Effector memory CD4-positive, alpha-beta T cell (primary cell): ENCODE results near the gene ZNF385A.

ENCODE experiments used
- DNase-seq, 3 donors: peaks; one replicate each; pipeline ENCODE4 v3.0.0-alpha.2; 2020
- H3K27ac ChIP-seq: 2 replicates; pipeline ENCODE4 v1.7.0; 2013; ENCODE audit warnings: mild to moderate bottlenecking, low read length, moderate library complexity; ENCODE audit not compliant: insufficient read depth, poor library complexity, severe bottlenecking
- H3K27me3 ChIP-seq: replicated peaks from 2 replicates; pipeline ENCODE4 v1.7.0; 2013; ENCODE audit warnings: mild to moderate bottlenecking, low read length; ENCODE audit not compliant: insufficient read depth, control insufficient read depth, poor library complexity, severe bottlenecking
- H3K36me3 ChIP-seq: 2 replicates; pipeline ENCODE4 v1.7.0; 2013; ENCODE audit warnings: mild to moderate bottlenecking, low read length, moderate library complexity; ENCODE audit not compliant: control insufficient read depth, insufficient read depth
- H3K4me1 ChIP-seq: 2 replicates; pipeline ENCODE4 v1.7.0; 2013; ENCODE audit warnings: low read length, mild to moderate bottlenecking; ENCODE audit not compliant: control insufficient read depth, insufficient read depth, poor library complexity, severe bottlenecking
- H3K4me3 ChIP-seq: 2 replicates; pipeline ENCODE4 v1.7.0; 2013; ENCODE audit warnings: low read length, low read depth, mild to moderate bottlenecking; ENCODE audit not compliant: insufficient read depth, poor library complexity, severe bottlenecking
- H3K9me3 ChIP-seq: 2 replicates; pipeline ENCODE4 v1.7.0; 2013; ENCODE audit warnings: mild to moderate bottlenecking, low read length, moderate library complexity; ENCODE audit not compliant: control insufficient read depth

The ZNF385A gene

DNA sequence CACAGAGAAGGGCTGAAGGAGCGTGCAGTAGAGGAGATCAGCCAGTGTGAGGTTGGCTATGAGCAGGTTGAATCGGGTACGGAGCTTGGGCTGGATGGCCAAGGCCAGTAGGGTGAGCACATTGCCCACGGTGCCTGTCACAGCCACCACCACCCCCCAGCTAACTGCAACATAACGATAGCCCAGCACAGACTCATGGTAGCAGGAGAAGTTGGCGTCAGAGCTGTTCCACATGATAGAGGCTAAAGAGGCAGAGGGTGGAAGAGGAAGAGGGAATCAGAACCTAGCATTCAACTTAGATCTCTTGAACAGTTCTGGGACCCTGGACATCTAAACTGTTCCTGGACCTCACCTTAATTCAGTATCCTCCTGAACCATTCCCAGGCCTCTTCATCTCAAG, 20.9 kb downstream of the ZNF385A start:
- Histone ChIP-seq H3K4me1 (peaks cover 22% of the 10 kb centered on the region), H3K27me3 (no peaks in the 10 kb centered on the region)
- DNase-seq, result no peak

DNA sequence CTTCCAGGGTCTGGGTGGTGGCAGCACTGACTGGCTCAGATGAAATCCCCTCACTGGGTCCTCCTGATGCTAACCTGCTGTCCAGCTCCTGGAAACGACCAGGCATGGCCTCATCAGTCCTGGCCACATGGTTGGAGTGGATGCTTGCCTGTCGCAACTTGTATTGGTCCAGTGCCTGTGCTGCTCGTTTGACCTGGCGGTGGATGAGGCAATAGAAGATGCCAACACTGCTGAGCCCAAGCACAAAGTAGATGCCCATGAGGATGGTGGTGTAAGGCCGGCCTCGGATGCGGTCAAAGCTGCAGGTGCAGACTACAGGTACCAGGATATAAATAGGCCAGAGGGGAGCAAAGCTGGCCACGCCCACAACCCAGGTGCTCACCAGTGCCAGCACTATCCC, 21.5 kb downstream of the ZNF385A start:
- H3K27ac ChIP-seq, result no peak overlapping the region
- H3K27me3 ChIP-seq, result no peaks in the 10 kb centered on the region
- peaks cover 16% of the 10 kb centered on the region for H3K4me1 ChIP-seq
- no peaks in the 10 kb centered on the region for H3K9me3 ChIP-seq
- no peak overlapping the region for H3K4me3 ChIP-seq
- H3K36me3 ChIP-seq, result no peaks in the 10 kb centered on the region
- no peak for DNase-seq

More for the DNA sequence above, 20.9 kb downstream of the ZNF385A start:
- H3K27ac ChIP-seq, result peak overlapping the region; percentile 1
- H3K4me3 ChIP-seq, result no peak overlapping the region
- H3K36me3 ChIP-seq, result no peaks in the 10 kb centered on the region
- no peaks in the 10 kb centered on the region for H3K9me3 ChIP-seq

DNA sequence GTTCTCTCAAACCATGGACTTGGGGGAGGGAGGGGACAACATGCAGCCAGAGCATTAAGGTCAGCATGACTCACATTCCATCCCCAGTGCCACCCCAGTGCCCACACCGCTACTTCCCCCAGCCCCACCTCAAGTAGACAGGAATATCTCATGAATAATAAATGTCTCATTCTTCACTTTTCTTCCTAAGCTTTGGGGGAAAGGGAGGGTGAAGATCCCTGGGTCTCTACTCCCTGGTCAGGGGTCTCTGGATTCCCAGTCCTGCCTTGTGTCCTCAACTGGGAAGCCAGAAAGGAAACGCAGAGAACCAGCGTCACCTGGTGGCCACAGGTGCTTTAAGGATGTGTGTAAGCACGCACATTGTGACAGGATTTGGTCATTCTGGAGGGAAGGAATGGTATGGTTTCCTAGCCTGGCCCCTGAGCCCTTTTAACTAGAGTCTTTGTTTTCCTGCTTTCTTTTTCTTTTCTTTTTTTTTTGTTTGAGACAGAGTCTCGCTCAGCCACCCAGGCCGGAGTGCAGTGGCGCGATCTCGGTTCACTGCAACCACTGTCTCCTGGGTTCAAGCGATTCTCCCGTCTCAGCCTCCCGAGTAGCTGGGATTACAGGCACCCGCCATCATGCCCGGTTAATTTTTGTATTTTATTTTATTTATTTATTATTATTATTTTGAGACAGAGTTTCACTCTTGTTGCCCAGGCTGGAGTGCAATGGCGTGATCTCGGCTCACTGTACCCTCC, 23.6 kb downstream of the ZNF385A start:
- H3K36me3 ChIP-seq, result no peaks in the 10 kb centered on the region
- H3K27me3 ChIP-seq, result no peaks in the 10 kb centered on the region
- no peak overlapping the region for H3K27ac ChIP-seq
- H3K4me3 ChIP-seq, result no peak overlapping the region
- H3K9me3 ChIP-seq, result no peaks in the 10 kb centered on the region
- H3K4me1 ChIP-seq, result peaks cover 16% of the 10 kb centered on the region
- DNase-seq, result peak in 1 of 3 donors; percentile 33

DNA sequence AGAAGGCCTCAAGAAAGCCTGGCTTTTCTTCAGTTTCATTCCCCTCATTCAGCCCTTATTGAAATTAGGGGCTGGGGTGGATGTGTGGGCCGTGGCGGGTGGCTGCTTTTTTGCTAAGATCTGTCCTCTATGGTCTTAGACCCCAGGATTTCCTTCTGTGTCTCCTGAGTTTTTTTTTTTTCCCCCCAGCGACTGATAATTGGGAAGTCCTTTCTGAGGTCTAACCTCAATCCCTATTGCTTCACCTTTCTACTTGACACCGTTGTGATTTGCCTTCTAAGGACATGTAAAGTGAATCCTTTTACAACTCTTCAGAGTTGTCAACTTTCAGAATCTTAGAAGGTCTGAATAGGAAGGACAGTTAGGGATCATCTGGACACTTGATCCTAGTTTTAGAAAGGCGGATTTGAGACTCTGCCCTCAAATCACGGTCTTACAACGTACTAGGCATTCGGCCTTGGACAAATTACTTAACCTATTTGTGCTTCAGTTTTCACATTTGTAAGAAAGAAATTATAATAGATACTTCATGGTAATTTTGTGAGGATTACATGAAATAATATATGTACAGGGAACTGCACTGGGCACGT, 24.7 kb downstream of the ZNF385A start:
- peak overlapping the region; percentile 96 for H3K27ac ChIP-seq
- H3K4me3 ChIP-seq, result peak overlapping the region; percentile 96

DNA sequence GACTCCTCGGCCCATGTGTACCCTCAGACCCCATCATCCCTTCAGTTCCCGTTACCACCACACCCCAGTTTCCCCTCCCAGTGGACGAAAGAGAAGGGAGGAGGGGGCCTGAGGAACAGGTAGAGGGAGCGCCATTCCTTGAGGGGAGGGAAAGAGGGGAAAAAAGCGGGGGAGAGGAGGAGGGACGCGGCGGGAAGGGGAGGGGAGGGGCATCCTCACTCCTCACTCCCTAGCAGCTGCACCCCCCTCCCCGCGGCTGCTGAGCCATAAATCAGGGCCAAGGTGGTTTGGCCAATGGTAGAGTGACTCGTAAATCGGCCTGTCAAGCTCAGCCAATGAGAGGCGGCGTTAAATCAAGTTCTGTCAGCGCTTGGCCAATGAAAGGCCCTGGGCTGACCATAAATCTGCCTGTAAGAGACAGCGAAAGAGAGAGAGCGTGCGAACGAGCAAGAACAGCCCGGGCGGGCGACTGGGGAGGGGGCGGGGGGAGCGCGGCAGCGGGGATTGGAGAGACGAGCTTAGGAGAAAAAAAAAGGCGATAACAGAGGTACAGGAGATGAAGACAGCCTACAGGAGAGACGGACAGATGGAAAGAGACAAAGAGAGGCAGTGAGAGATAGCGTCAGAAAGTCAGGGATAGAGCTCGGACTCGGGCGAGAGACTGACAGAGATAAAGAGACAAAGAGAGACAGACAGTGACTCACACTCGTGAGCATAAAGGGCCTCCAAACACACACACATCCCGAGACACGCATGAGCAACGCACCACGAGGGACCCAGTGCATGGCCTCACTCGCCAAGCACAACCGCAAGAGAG, 25.4 kb downstream of the ZNF385A start:
- no peaks in the 10 kb centered on the region for H3K9me3 ChIP-seq
- no peaks in the 10 kb centered on the region for H3K27me3 ChIP-seq
- H3K4me1 ChIP-seq, result peaks cover 10% of the 10 kb centered on the region
- peak; percentile 89 to 95 (median 95) for DNase-seq
- H3K4me3 ChIP-seq, result peak overlapping the region; percentile 96
- no peaks in the 10 kb centered on the region for H3K36me3 ChIP-seq
- peak overlapping the region; percentile 96 for H3K27ac ChIP-seq

More for the DNA sequence above, 24.7 kb downstream of the ZNF385A start:
- Histone ChIP-seq H3K4me1 (peaks cover 16% of the 10 kb centered on the region), H3K36me3 (no peaks in the 10 kb centered on the region), H3K9me3 (no peaks in the 10 kb centered on the region), H3K27me3 (no peaks in the 10 kb centered on the region)
- no peak for DNase-seq

DNA sequence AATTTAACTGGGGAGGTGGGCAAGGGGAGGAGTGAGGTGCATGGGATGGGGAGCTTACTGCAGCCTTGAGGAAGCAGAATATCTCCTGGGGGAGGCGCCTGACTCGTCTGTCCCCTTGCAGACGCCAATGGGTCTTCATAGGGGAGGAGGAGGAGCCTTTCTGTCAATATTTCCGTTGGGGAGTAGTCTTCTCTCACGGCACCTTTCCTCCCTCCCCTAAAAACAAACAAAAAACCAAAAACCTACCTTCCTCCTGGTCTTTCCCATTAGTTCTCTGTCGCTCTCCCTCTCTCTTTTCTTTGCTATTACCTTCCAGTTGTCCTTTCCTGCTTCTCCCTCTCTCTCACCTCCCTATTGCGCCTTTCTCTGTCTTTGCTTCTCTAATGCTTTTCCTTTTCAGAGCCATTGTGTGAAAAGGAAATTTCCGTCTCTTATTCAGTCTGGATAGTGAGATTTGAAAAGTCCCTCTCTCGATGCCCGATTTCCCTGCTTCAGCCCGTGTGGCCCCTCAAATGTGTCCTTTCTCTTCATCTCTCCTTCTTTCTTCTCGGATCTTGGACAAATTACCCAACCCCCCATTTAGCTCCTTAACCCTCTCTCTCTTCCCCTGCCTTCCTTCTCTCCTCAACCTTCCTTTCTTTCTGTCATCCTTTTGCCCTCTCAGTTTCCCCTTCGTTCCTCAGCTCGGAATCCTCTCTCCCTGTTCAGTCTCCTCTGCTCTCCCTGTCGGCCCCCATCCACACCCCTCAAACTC, 26.2 kb downstream of the ZNF385A start:
- peak overlapping the region; percentile 96 for H3K27ac ChIP-seq
- no peaks in the 10 kb centered on the region for H3K27me3 ChIP-seq
- DNase-seq, result peak in 2 of 3 donors; percentile 28 to 39
- no peaks in the 10 kb centered on the region for H3K9me3 ChIP-seq
- peaks cover 7% of the 10 kb centered on the region for H3K4me1 ChIP-seq
- H3K36me3 ChIP-seq, result no peaks in the 10 kb centered on the region
- H3K4me3 ChIP-seq, result peak overlapping the region; percentile 96

DNA sequence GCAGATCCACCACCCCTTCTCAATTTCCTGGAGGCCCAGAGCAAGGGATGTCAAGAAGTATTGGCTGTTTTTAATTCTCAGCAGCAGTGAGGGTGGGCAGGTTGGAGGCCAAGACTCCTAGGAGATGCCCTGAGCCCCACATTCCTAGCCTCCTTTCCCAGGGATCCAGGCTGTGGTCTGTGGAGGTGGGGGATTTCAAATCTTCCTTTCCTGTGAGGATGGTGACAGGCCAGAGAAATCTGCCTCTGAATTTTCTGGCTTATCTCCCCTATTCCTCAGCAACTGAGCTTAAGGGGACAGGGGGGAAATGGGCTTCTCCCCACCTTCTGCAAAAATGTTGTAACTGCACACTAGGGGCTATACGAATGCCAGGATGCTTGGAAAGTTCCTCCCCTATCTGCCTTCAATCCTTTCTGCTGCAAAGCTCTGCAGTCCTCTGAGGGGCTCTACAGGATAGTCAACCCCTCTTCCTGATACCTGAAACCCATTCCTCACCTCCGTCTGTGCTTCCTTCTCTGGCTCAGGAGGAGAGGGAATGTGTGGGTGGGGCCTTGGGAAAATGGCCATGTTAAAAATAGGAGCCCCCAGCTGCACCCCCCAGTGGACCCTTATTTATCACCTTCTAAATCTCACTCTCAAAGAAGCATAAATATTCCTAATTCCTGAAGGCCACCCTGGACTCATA, 26.9 kb downstream of the ZNF385A start:
- Histone ChIP-seq H3K4me1 (peaks cover 7% of the 10 kb centered on the region), H3K4me3 (no peak overlapping the region), H3K9me3 (no peaks in the 10 kb centered on the region), H3K36me3 (no peaks in the 10 kb centered on the region), H3K27ac (peak overlapping the region; percentile 96), H3K27me3 (no peaks in the 10 kb centered on the region)
- no peak for DNase-seq

DNA sequence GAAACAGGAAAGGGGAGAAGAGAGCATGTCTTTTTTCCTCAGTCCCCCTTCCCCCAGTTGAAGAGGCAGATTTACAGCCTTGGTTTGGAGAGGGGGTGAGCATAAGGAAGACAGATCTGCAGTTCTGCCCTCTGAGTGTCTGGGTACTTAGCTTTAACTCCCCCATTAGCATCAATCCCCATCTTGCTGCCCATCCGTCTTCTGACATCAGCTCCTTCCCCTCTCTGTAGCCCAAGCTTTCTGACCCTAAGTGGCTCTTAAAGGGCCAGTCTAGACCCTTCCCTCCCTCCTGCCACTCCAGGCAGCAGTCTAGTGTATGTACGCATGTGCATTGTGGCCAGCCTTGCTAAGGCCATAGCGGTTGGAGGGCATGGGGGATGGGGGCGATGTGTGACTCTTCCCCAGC, 27.6 kb downstream of the ZNF385A start:
- Histone ChIP-seq H3K4me1 (peaks cover 8% of the 10 kb centered on the region), H3K9me3 (no peaks in the 10 kb centered on the region), H3K27me3 (no peaks in the 10 kb centered on the region), H3K36me3 (no peaks in the 10 kb centered on the region), H3K27ac (no peak overlapping the region), H3K4me3 (no peak overlapping the region)
- no peak for DNase-seq

DNA sequence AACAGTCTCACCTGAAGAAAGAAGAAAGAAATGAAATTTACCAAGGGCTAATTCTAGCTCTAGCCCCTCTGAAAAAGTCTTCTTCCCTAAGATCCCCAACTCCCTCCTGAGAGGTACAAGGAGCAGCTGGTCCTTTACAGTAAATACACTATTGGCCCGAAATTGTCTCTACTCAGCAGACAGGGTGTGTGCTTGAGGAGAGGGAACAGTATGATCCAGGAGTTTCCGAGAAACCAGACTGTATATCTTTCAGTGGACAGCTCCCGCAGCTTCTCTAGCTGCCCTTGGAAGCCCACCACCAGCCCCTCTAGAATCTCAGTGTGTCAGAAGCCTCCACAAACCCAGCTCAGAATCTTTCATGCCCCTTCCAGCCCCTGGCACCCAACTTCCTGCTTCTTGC, 28.3 kb downstream of the ZNF385A start:
- DNase-seq, result no peak
- no peak overlapping the region for H3K4me3 ChIP-seq

More for the DNA sequence above, 28.3 kb downstream of the ZNF385A start:
- Histone ChIP-seq H3K27ac (no peak overlapping the region), H3K27me3 (no peaks in the 10 kb centered on the region), H3K36me3 (no peaks in the 10 kb centered on the region), H3K4me1 (peaks cover 10% of the 10 kb centered on the region), H3K9me3 (no peaks in the 10 kb centered on the region)
